Brain microvascular endothelial cell (primary cell): ENCODE measurements around the gene SLC5A5.
"Not testable (repeated sequence)": the region's sequence is repeated elsewhere in the genome, so short reads cannot be mapped to it uniquely, and the experiment has no call there.

Experiments used
- DNase-seq: peaks from one replicate; pipeline ENCODE4 v3.0.0-alpha.2; 2020
- H3K27ac ChIP-seq: fragments of 250-450 bp; sonication (Bioruptor Pico); 2 replicates; pipeline ENCODE4 v1.5.1; 2020; ENCODE audit warnings: mild to moderate bottlenecking, moderate library complexity
- H3K27me3 ChIP-seq: fragments of 250-450 bp; sonication (Bioruptor Pico); replicated peaks from 2 replicates; pipeline ENCODE4 v1.5.1; 2020; ENCODE audit warnings: mild to moderate bottlenecking
- H3K36me3 ChIP-seq: fragments of 250-450 bp; sonication (Bioruptor Pico); replicated peaks from 2 replicates; pipeline ENCODE4 v1.5.1; 2020; ENCODE audit warnings: mild to moderate bottlenecking
- H3K4me3 ChIP-seq: 2 replicates; pipeline ENCODE4 v1.5.1; 2011; ENCODE audit warnings: low read depth, mild to moderate bottlenecking, control low read depth, low read length, moderate library complexity
- CTCF ChIP-seq: IDR thresholded peaks from 2 replicates; pipeline ENCODE4 v1.5.1; 2011; ENCODE audit warnings: low read depth, mild to moderate bottlenecking, moderate library complexity, low read length, control low read depth, inconsistent platforms; ENCODE audit errors: missing control alignments
- in situ Hi-C: cut with HindIII; loops from 2 replicates; pipeline ENCODE4 v1.10.0; 2017; ENCODE audit warnings: low sequenced_read_pairs, low pct_ligation_motif_present

SLC5A5 gene

DNA sequence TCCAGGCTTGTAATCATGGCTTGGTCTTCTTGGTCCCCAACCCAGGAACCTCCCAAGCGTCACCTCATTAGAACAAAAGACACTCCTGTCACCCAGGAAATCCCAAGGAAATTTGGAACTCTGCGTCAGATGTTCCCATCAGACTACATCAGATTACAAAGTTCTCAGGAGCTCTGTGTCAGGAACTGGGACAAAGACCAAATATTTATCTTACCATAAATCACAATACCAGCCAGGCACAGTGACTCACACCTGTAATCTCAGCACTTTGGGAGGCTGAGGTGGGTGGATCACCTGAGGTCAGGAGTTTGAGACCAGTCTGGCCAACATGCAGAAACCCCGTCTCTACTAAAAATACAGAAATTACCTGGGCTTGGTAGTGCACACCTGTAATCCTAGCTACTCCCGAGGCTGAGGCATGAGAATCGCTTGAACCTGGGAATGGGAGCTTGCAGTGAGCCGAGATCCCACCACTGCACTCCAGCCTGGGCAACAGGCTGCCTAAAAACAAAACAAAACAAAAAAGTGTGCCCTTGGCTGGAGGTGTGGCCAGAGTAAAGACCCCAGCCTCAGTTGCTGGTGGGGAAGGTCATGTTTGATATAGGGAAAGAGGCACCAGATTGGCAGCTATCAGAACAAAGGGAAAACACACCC lies 44.3 kb downstream of the SLC5A5 start:
- H3K4me3 ChIP-seq, result no peak overlapping the region
- no peak for TF ChIP-seq CTCF
- H3K36me3 ChIP-seq, result no peaks in the 10 kb centered on the region
- DNase-seq, result no peak
- H3K27ac ChIP-seq, result no peak overlapping the region
- H3K27me3 ChIP-seq, result no peaks in the 10 kb centered on the region
- in situ Hi-C loops, result no loop called here

DNA sequence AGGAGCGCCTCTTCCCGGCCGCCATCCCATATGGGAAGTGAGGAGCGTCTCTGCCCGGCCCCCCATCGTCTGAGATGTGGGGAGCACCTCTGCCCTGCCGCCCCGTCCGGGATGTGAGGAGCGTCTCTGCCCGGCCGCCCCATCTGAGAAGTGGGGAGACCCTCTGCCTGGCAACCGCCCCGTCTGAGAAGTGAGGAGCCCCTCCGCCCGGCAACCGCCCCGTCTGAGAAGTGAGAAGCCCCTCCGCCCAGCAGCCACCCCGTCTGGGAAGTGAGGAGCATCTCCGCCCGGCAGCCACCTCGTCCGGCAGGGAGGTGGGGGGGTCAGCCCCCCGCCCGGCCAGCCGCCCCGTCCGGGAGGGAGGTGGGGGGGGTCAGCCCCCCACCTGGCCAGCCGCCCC lies 46.4 kb downstream of the SLC5A5 start:
- DNase-seq, in situ Hi-C loops, H3K4me3 ChIP-seq, H3K36me3 ChIP-seq, H3K27me3 ChIP-seq, H3K27ac ChIP-seq: not testable (repeated sequence)

- H3K27me3 ChIP-seq, in situ Hi-C loops, H3K27ac ChIP-seq: not testable (repeated sequence)
Measured at GRCh38 chr19:17919122-17919521, 47.4 kb downstream of the SLC5A5 start.

GRCh38 chr19:17920527-17920926 lies 48.8 kb downstream of the SLC5A5 start:
- Histone ChIP-seq H3K4me3 (no peak overlapping the region), H3K27me3 (no peaks in the 10 kb centered on the region), H3K27ac (no peak overlapping the region), H3K36me3 (no peaks in the 10 kb centered on the region)
- DNase-seq, result no peak
- in situ Hi-C loops, result no loop called here
- no peak for TF ChIP-seq CTCF

More at GRCh38 chr19:17919122-17919521, 47.4 kb downstream of the SLC5A5 start:
- not testable (repeated sequence) for DNase-seq, H3K4me3 ChIP-seq, H3K36me3 ChIP-seq

DNA sequence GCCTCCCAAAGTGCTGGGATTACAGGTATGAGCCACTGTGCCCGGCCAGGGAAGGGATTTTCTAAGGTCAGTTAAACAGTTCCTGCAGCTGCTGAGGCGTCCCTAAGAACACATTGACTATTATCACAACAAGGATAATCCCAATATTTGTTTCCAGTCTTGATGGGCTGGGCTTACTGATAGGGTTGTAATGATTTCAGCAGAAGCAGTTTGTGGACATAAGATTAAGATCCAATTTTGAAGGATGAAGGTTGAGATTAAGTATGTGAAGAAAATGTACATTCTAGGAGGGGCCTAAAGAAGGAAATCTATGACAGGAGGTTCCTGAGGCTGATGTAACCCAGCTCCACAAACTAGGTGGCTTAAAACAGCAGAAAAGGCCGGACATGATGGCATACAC lies 50.4 kb downstream of the SLC5A5 start:
- no peak for DNase-seq
- Histone ChIP-seq H3K27ac (no peak overlapping the region), H3K36me3 (no peaks in the 10 kb centered on the region), H3K4me3 (no peak overlapping the region), H3K27me3 (no peaks in the 10 kb centered on the region)
- no peak for TF ChIP-seq CTCF
- in situ Hi-C loops, result no loop called here

GRCh38 chr19:17926044-17926443 lies 54.3 kb downstream of the SLC5A5 start:
- TF ChIP-seq CTCF, result no peak
- Histone ChIP-seq H3K27ac (no peak overlapping the region), H3K27me3 (no peaks in the 10 kb centered on the region), H3K4me3 (no peak overlapping the region), H3K36me3 (no peaks in the 10 kb centered on the region)
- in situ Hi-C loops, result no loop called here
- DNase-seq, result no peak

DNA sequence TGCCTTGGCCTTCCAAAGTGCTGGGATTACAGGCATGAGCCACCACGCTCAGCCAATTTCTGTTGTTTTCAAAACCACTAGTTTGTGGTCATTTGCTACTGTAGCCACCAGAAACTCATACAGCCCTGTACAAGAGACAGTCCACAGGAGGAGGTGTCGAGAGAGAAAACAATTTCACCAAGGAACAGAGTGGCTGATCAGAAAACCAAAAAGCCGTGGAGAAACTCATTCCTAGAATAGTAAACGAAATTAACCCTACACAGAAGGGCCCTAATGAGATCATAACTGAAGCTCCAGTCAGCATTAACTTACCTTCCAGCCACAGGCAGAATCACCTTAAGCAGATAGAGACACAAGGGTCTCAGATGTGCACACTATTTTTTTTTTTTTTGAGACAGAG lies 57.3 kb downstream of the SLC5A5 start:
- no peak overlapping the region for H3K4me3 ChIP-seq
- no peak for DNase-seq
- no peaks in the 10 kb centered on the region for H3K27me3 ChIP-seq
- in situ Hi-C loops, result no loop called here
- H3K36me3 ChIP-seq, result no peaks in the 10 kb centered on the region
- TF ChIP-seq CTCF, result no peak
- no peak overlapping the region for H3K27ac ChIP-seq
